ENCODE results near the gene PIP4K2C. TPM values are rescaled to one million over a fixed set of nuclear protein-coding genes. Genes with fewer than 3 reads are reported as not detected.
A peak's percentile ranks its signal among the peaks of the same experiment; 100 is the strongest.
"Not testable (repeated sequence)": the region's sequence is repeated elsewhere in the genome, so short reads cannot be mapped to it uniquely, and the experiment has no call there.

Gene PIP4K2C
- total RNA-seq, 3 donors from 2014 or later (not counting 1 experiment from before 2014, with no cell fraction given) = 41.0 to 62.9 (median 52.0) TPM

DNA sequence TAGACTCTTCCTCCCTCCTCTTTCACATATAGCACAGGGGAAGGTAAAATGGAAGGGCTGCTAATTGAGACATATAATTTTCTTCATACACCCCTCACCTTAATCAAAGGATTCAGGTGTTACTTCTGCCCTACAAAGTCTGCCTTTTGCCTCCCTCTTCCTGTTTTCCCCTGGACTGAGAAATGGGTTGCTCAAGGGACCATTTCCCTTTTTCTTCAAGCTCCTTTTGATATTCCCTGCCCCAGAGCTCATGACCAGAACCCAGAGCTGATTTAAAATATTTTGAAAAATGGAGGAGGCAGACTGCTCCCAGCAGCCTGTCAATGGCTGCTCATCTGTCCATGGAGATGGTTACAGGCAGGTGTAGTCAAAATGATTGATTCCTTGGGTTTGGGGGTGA, 6.3 kb upstream of the PIP4K2C start:
- Histone ChIP-seq H3K36me3 (ENCODE audit: control insufficient read depth, insufficient read depth, low read length) (no peaks in the 10 kb centered on the region), H3K27ac (ENCODE audit: low read length) (no peak overlapping the region), H3K4me1 (ENCODE audit: control insufficient read depth, insufficient read depth, low read length) (no peaks in the 10 kb centered on the region), H3K4me3 (ENCODE audit: low read length) (no peak overlapping the region), H3K9me3 (ENCODE audit: control insufficient read depth, insufficient read depth, low read length) (no peaks in the 10 kb centered on the region), H3K27me3 (ENCODE audit: control insufficient read depth, insufficient read depth, low read length) (peaks cover 3% of the 10 kb centered on the region)
- intact Hi-C loops (cut with micrococcal nuclease) = no loop called here
- Mint-ChIP-seq H3K9me3 (no peaks in the 10 kb centered on the region), H3K27me3 (ENCODE audit: low read depth in 2 of 2) (peaks cover 13 to 20% of the 10 kb centered on the region in 2 donors), H3K36me3 (peaks cover 6% of the 10 kb centered on the region), H3K4me3 (no peak overlapping the region), H3K27ac (no peak overlapping the region), H3K4me1 (peaks cover 8 to 9% of the 10 kb centered on the region in 2 donors)
- DNase-seq = no peak
- TF ChIP-seq, protein P1, sequence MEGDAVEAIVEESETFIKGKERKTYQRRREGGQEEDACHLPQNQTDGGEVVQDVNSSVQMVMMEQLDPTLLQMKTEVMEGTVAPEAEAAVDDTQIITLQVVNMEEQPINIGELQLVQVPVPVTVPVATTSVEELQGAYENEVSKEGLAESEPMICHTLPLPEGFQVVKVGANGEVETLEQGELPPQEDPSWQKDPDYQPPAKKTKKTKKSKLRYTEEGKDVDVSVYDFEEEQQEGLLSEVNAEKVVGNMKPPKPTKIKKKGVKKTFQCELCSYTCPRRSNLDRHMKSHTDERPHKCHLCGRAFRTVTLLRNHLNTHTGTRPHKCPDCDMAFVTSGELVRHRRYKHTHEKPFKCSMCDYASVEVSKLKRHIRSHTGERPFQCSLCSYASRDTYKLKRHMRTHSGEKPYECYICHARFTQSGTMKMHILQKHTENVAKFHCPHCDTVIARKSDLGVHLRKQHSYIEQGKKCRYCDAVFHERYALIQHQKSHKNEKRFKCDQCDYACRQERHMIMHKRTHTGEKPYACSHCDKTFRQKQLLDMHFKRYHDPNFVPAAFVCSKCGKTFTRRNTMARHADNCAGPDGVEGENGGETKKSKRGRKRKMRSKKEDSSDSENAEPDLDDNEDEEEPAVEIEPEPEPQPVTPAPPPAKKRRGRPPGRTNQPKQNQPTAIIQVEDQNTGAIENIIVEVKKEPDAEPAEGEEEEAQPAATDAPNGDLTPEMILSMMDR (IDR thresholded peaks at IDR 0.05) = no peak
- no peak for ATAC-seq

DNA sequence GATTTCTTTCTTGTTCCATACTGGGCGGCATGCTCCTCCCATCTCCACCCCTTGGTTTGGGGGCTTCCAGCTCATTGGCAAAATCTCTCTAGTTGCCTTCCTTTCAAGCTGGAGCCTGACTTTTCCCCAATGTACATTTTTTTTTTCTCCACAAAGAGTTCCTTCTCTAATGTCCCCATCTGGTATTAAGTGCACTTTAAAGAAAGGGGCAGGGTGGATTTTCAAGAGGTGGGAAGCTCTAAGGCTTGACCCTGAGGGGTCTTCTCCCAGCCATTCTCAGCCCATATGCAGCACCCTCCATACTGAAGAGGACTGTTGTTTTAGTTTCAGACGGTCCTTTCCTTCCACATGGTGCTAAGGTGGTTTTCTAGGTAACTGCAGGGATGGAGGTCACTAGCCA, 5.8 kb upstream of the PIP4K2C start:
- 80% methylated on average over 2 of the region's 2 CpGs for WGBS (ENCODE audit: insufficient coverage)
- H3K27ac Mint-ChIP-seq = no peak overlapping the region
- Histone ChIP-seq H3K4me3 (ENCODE audit: low read length) (no peak overlapping the region), H3K36me3 (ENCODE audit: control insufficient read depth, insufficient read depth, low read length) (no peaks in the 10 kb centered on the region), H3K9me3 (ENCODE audit: control insufficient read depth, insufficient read depth, low read length) (no peaks in the 10 kb centered on the region), H3K27ac (ENCODE audit: low read length) (no peak overlapping the region), H3K4me1 (ENCODE audit: control insufficient read depth, insufficient read depth, low read length) (peaks cover under 1% of the 10 kb centered on the region), H3K27me3 (ENCODE audit: control insufficient read depth, insufficient read depth, low read length) (peaks cover 3% of the 10 kb centered on the region)
- peaks cover 9 to 10% of the 10 kb centered on the region in 2 donors for H3K4me1 Mint-ChIP-seq
- H3K9me3 Mint-ChIP-seq = no peaks in the 10 kb centered on the region
- H3K27me3 Mint-ChIP-seq (ENCODE audit: low read depth in 2 of 2) = peaks cover 13 to 20% of the 10 kb centered on the region in 2 donors
- TF ChIP-seq, protein P1 (IDR thresholded peaks at IDR 0.05) = no peak
- H3K36me3 Mint-ChIP-seq = peaks cover 6% of the 10 kb centered on the region
- intact Hi-C loops (cut with micrococcal nuclease) = no loop called here
- DNase-seq = no peak
- no peak overlapping the region for H3K4me3 Mint-ChIP-seq
- no peak for ATAC-seq

DNA sequence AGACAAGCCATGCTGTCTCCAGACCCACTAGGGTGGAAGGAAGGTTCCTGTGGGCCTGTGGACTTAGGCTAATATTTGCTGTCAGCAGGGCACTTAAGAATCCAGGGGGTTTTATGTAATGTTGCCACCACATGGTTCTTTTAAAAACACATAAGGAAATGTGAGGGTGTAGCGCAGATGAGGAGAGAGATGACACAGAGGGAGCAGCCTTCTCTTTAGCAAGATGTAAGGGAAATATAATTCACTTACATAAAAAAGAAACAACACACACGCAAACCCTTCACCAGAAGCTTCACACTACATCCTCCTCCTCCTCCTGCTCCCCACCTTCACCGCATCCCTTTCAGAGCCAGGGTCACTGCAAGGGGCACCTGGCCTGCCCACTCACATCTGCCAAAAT, 4.9 kb upstream of the PIP4K2C start:
- H3K27ac Mint-ChIP-seq = no peak overlapping the region
- Histone ChIP-seq H3K27me3 (ENCODE audit: control insufficient read depth, insufficient read depth, low read length) (peaks cover 3% of the 10 kb centered on the region), H3K4me3 (ENCODE audit: low read length) (no peak overlapping the region), H3K27ac (ENCODE audit: low read length) (no peak overlapping the region), H3K9me3 (ENCODE audit: control insufficient read depth, insufficient read depth, low read length) (no peaks in the 10 kb centered on the region), H3K4me1 (ENCODE audit: control insufficient read depth, insufficient read depth, low read length) (peaks cover 7% of the 10 kb centered on the region), H3K36me3 (ENCODE audit: control insufficient read depth, insufficient read depth, low read length) (no peaks in the 10 kb centered on the region)
- ATAC-seq = no peak
- H3K27me3 Mint-ChIP-seq (ENCODE audit: low read depth in 2 of 2) = peaks cover 13 to 17% of the 10 kb centered on the region in 2 donors
- H3K36me3 Mint-ChIP-seq = peaks cover 6% of the 10 kb centered on the region
- TF ChIP-seq, protein P1 (IDR thresholded peaks at IDR 0.05) = no peak
- no peak for DNase-seq
- H3K4me1 Mint-ChIP-seq = peaks cover 14 to 16% of the 10 kb centered on the region in 2 donors
- WGBS (ENCODE audit: insufficient coverage) = 81% methylated on average over 2 of the region's 3 CpGs
- intact Hi-C loops (cut with micrococcal nuclease) = no loop called here
- no peak overlapping the region for H3K4me3 Mint-ChIP-seq
- no peaks in the 10 kb centered on the region for H3K9me3 Mint-ChIP-seq

DNA sequence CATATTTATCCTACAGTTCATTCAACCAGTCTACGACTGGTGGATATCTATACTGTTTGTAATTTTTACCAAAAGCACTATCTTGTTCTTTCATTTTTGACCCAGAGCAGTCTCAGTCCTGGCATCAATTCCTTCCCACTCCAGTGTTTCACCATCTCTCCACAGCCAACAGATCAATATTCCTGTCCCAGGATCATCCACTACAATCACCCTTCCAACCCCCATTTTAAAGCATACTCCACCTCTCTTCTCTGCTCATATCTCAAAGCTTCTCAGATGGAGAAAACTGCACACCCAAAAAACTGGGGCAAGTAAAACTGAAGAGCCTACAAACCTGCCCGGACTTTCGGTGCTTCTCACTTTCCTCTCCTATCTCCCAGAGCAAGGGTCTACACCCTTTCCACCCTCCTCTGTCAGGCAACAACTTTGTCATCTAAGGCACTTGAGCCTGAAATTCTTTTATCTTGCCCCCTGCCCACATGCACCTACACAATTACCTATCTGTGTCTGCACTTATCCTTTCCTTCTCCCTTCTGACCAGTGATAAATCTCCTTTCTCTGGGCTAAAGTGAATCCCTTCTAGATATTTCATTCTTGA, 4.1 kb upstream of the PIP4K2C start:
- Histone ChIP-seq H3K9me3 (ENCODE audit: control insufficient read depth, insufficient read depth, low read length) (no peaks in the 10 kb centered on the region), H3K4me1 (ENCODE audit: control insufficient read depth, insufficient read depth, low read length) (peaks cover 15% of the 10 kb centered on the region), H3K36me3 (ENCODE audit: control insufficient read depth, insufficient read depth, low read length) (no peaks in the 10 kb centered on the region), H3K4me3 (ENCODE audit: low read length) (no peak overlapping the region), H3K27me3 (ENCODE audit: control insufficient read depth, insufficient read depth, low read length) (peaks cover 3% of the 10 kb centered on the region), H3K27ac (ENCODE audit: low read length) (no peak overlapping the region)
- TF ChIP-seq, protein P1 (IDR thresholded peaks at IDR 0.05) = no peak
- Mint-ChIP-seq H3K27ac (no peak overlapping the region), H3K4me1 (peaks cover 21 to 24% of the 10 kb centered on the region in 2 donors), H3K27me3 (ENCODE audit: low read depth in 2 of 2) (peaks cover 13 to 17% of the 10 kb centered on the region in 2 donors), H3K4me3 (no peak overlapping the region), H3K9me3 (no peaks in the 10 kb centered on the region), H3K36me3 (peaks cover 6% of the 10 kb centered on the region)
- no peak for DNase-seq
- WGBS (ENCODE audit: insufficient coverage) = 93% methylated on average over 3 of the region's 3 CpGs
- intact Hi-C loops (cut with micrococcal nuclease) = no loop called here
- ATAC-seq = no peak

DNA sequence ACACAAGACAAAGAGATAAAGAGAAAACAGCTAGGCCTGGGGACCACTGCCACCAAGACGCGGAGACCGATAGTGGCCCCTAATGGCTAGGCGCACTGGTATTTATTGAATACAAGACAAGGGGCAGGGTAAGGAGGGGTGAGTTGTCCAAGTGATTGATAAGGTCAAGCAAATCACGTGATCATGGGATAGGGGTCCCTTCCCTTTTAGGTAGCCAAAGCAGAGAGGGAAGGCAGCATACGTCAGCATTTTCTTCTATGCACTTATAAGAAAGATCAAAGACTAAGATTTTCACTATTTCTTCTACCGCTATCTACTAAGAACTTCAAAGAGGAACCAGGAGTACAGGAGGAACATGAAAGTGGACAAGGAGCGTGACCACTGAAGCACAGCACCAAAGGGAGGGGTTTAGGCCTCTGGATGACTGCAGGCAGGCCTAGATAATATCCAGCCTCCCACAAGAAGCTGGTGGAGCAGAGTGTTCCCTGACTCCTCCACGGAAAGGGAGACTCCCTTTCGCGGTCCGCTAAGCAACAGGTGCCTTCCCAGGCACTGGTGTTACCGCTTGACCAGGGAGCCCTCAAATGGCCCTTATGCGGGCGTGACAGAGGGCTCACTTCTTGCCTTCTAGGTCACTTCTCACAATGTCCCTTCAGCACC, 1.9 kb upstream of the PIP4K2C start:
- H3K9me3 ChIP-seq (ENCODE audit: control insufficient read depth, insufficient read depth, low read length); H3K27me3 Mint-ChIP-seq (ENCODE audit: low read depth in 2 of 2); H3K27ac Mint-ChIP-seq; intact Hi-C loops (cut with micrococcal nuclease); H3K9me3 Mint-ChIP-seq; H3K36me3 ChIP-seq (ENCODE audit: control insufficient read depth, insufficient read depth, low read length); H3K4me3 ChIP-seq (ENCODE audit: low read length); H3K27ac ChIP-seq (ENCODE audit: low read length); H3K36me3 Mint-ChIP-seq; ATAC-seq; H3K4me3 Mint-ChIP-seq; H3K27me3 ChIP-seq (ENCODE audit: control insufficient read depth, insufficient read depth, low read length): not testable (repeated sequence)
- WGBS (ENCODE audit: insufficient coverage) = 92% methylated on average over 15 of the region's 15 CpGs
- peaks cover 32 to 36% of the 10 kb centered on the region in 2 donors for H3K4me1 Mint-ChIP-seq
- H3K4me1 ChIP-seq (ENCODE audit: control insufficient read depth, insufficient read depth, low read length) = peaks cover 23% of the 10 kb centered on the region
- peak in 1 of 2 donors; percentile 1 for DNase-seq
